Mesendoderm (in vitro differentiated cells): ENCODE measurements around the gene NT5DC3.

Experiments
- DNase-seq: peaks from one replicate; pipeline ENCODE4 v3.0.0; 2013
- H2AK5ac ChIP-seq: 2 replicates; pipeline ENCODE4 v1.6.1; 2013; ENCODE audit warnings: low read length, inconsistent platforms
- H2BK120ac ChIP-seq: 2 replicates; pipeline ENCODE4 v1.6.1; 2013; ENCODE audit warnings: low read depth, mild to moderate bottlenecking, low read length, moderate library complexity, mixed read lengths
- H2BK15ac ChIP-seq: replicated peaks from 2 replicates; pipeline ENCODE4 v1.6.1; 2013; ENCODE audit warnings: low read depth, mild to moderate bottlenecking, moderate library complexity
- H2BK5ac ChIP-seq: 2 replicates; pipeline ENCODE4 v1.6.1; 2013; ENCODE audit warnings: low read length, inconsistent platforms
- H3K18ac ChIP-seq: 2 replicates; pipeline ENCODE4 v1.6.1; 2013; ENCODE audit warnings: mild to moderate bottlenecking, low read length, mixed read lengths
- H3K23ac ChIP-seq: one replicate; pipeline ENCODE4 v1.6.1; 2013; ENCODE audit warnings: low read length
- H3K27ac ChIP-seq: 2 replicates; pipeline ENCODE4 v1.5.1; 2013; ENCODE audit warnings: low read depth, mild to moderate bottlenecking, inconsistent platforms, low read length, moderate library complexity
- H3K27me3 ChIP-seq: 2 replicates; pipeline ENCODE4 v1.6.1; 2013; ENCODE audit warnings: low read length, control low read depth, mild to moderate bottlenecking, inconsistent platforms; ENCODE audit not compliant: insufficient read depth, poor library complexity
- H3K36me3 ChIP-seq: 2 replicates; pipeline ENCODE4 v1.6.1; 2013; ENCODE audit warnings: low read length, inconsistent platforms; ENCODE audit not compliant: control insufficient read depth, insufficient read depth
- H3K4ac ChIP-seq: one replicate; pipeline ENCODE4 v1.6.1; 2013; ENCODE audit warnings: low read depth, mild to moderate bottlenecking, low read length, moderate library complexity
- H3K4me1 ChIP-seq: 2 replicates; pipeline ENCODE4 v1.6.1; 2013; ENCODE audit warnings: low read depth, low read length, inconsistent platforms; ENCODE audit not compliant: control insufficient read depth
- H3K4me2 ChIP-seq: 2 replicates; pipeline ENCODE4 v1.6.1; 2013; ENCODE audit warnings: low read length
- H3K4me3 ChIP-seq: 2 replicates; pipeline ENCODE4 v1.5.1; 2013; ENCODE audit warnings: mild to moderate bottlenecking, low read length
- H3K56ac ChIP-seq: one replicate; pipeline ENCODE4 v1.6.1; 2013; ENCODE audit warnings: low read length
- H3K79me1 ChIP-seq: 2 replicates; pipeline ENCODE4 v1.6.1; 2013; ENCODE audit warnings: low read length, inconsistent platforms
- H3K79me2 ChIP-seq: 2 replicates; pipeline ENCODE4 v1.6.1; 2013; ENCODE audit warnings: mild to moderate bottlenecking, low read length; ENCODE audit not compliant: control insufficient read depth, insufficient read depth
- H3K9ac ChIP-seq: 2 replicates; pipeline ENCODE4 v1.6.1; 2013; ENCODE audit warnings: low read length, inconsistent platforms
- H4K5ac ChIP-seq: one replicate; pipeline ENCODE4 v1.6.1; 2013; ENCODE audit warnings: low read length
- H4K8ac ChIP-seq: one replicate; pipeline ENCODE4 v1.6.1; 2013; ENCODE audit warnings: low read depth, mild to moderate bottlenecking, control low read depth, low read length, moderate library complexity
- WGBS: extraction: QIAGEN DNeasy Blood & Tissue Kit; methylation state at CpG from one replicate; pipeline ENCODE4 v1.1.7; 2013; ENCODE audit warnings: low lambda C conversion rate, missing lambda C conversion rate; ENCODE audit not compliant: insufficient coverage; ENCODE audit errors: extremely low coverage; 5-methylcytosine and 5-hydroxymethylcytosine counted together

The NT5DC3 gene

GRCh38 chr12:103729499-103729898 is 111.5 kb downstream of the NT5DC3 start:
- H4K8ac ChIP-seq: no peak overlapping the region
- no peak overlapping the region for H3K56ac ChIP-seq
- H3K23ac ChIP-seq: no peak overlapping the region
- H2BK15ac ChIP-seq: no peak overlapping the region
- H3K79me2 ChIP-seq: no peaks in the 10 kb centered on the region
- H3K79me1 ChIP-seq: no peaks in the 10 kb centered on the region
- no peaks in the 10 kb centered on the region for H3K27me3 ChIP-seq
- H3K4me2 ChIP-seq: no peak overlapping the region
- H3K9ac ChIP-seq: no peak overlapping the region
- no peak overlapping the region for H3K27ac ChIP-seq
- H3K4ac ChIP-seq: no peak overlapping the region
- DNase-seq: no peak
- WGBS: no CpG with 5 or more reads among the region's 1 CpG
- no peak overlapping the region for H4K5ac ChIP-seq
- H2BK5ac ChIP-seq: no peak overlapping the region
- no peak overlapping the region for H2BK120ac ChIP-seq
- H3K4me3 ChIP-seq: no peak overlapping the region
- H3K4me1 ChIP-seq: no peaks in the 10 kb centered on the region
- no peaks in the 10 kb centered on the region for H3K36me3 ChIP-seq
- no peak overlapping the region for H2AK5ac ChIP-seq
- no peak overlapping the region for H3K18ac ChIP-seq

GRCh38 chr12:103728323-103728722 is 112.7 kb downstream of the NT5DC3 start:
- Histone ChIP-seq H3K23ac (no peak overlapping the region), H3K4me2 (no peak overlapping the region), H3K4me1 (no peaks in the 10 kb centered on the region), H3K4me3 (no peak overlapping the region), H3K79me2 (no peaks in the 10 kb centered on the region), H3K27me3 (no peaks in the 10 kb centered on the region), H2BK5ac (no peak overlapping the region), H4K5ac (no peak overlapping the region), H3K4ac (no peak overlapping the region), H3K27ac (no peak overlapping the region), H3K79me1 (no peaks in the 10 kb centered on the region), H4K8ac (no peak overlapping the region), H2BK15ac (no peak overlapping the region), H3K36me3 (no peaks in the 10 kb centered on the region), H2AK5ac (no peak overlapping the region), H3K18ac (no peak overlapping the region), H3K56ac (no peak overlapping the region), H3K9ac (no peak overlapping the region), H2BK120ac (no peak overlapping the region)
- WGBS: no CpG with 5 or more reads among the region's 4 CpGs
- DNase-seq: no peak

DNA sequence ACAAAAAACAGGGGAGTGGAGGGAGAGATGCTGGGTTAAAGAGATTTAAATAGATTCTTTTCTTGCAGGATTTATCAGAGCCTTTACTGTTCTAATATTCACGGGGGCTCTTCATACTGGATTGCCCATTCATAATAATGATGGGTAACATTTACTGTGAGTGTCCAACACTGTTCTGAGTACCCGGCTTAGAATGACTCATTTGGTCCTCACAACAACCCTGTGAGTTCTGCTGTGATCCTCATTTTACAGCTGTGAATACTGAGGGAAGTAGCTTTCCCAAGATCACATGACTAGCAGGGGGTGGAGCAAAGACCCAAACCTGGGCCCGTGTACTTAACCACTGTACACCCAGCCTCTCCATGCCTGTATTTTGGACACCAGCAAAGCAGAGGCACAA is 113.4 kb downstream of the NT5DC3 start:
- no peak overlapping the region for H3K56ac ChIP-seq
- no peak overlapping the region for H2BK15ac ChIP-seq
- H2BK5ac ChIP-seq: no peak overlapping the region
- no peak overlapping the region for H3K4me3 ChIP-seq
- no peaks in the 10 kb centered on the region for H3K79me2 ChIP-seq
- no peak overlapping the region for H2BK120ac ChIP-seq
- WGBS: no CpG with 5 or more reads among the region's 3 CpGs
- H3K4ac ChIP-seq: no peak overlapping the region
- no peaks in the 10 kb centered on the region for H3K79me1 ChIP-seq
- no peaks in the 10 kb centered on the region for H3K4me1 ChIP-seq
- H3K27ac ChIP-seq: no peak overlapping the region
- H3K4me2 ChIP-seq: no peak overlapping the region
- H2AK5ac ChIP-seq: no peak overlapping the region
- H3K9ac ChIP-seq: no peak overlapping the region
- H3K18ac ChIP-seq: no peak overlapping the region
- H3K23ac ChIP-seq: no peak overlapping the region
- no peaks in the 10 kb centered on the region for H3K27me3 ChIP-seq
- no peak overlapping the region for H4K5ac ChIP-seq
- H3K36me3 ChIP-seq: no peaks in the 10 kb centered on the region
- no peak for DNase-seq
- no peak overlapping the region for H4K8ac ChIP-seq

GRCh38 chr12:103725398-103725797 is 115.6 kb downstream of the NT5DC3 start:
- Histone ChIP-seq H3K27ac (no peak overlapping the region), H3K4me3 (no peak overlapping the region), H3K23ac (no peak overlapping the region), H3K9ac (no peak overlapping the region), H4K8ac (no peak overlapping the region), H3K4me1 (no peaks in the 10 kb centered on the region), H4K5ac (no peak overlapping the region), H3K27me3 (no peaks in the 10 kb centered on the region), H2BK5ac (no peak overlapping the region), H3K18ac (no peak overlapping the region), H3K79me1 (no peaks in the 10 kb centered on the region), H3K79me2 (no peaks in the 10 kb centered on the region), H3K56ac (no peak overlapping the region), H3K4me2 (no peak overlapping the region), H2BK120ac (no peak overlapping the region), H3K4ac (no peak overlapping the region), H2BK15ac (no peak overlapping the region), H3K36me3 (no peaks in the 10 kb centered on the region), H2AK5ac (no peak overlapping the region)
- no CpG with 5 or more reads among the region's 8 CpGs for WGBS
- DNase-seq: no peak
